ENCODE measurements around the gene SLAMF9. TPM values are rescaled to one million over a fixed set of nuclear protein-coding genes. Genes with fewer than 3 reads are reported as not detected.

Gene SLAMF9
- total RNA-seq, 1 experiment from 2014 or later: not detected

- H3K14ac ChIP-seq (ENCODE audit: insufficient read depth, low read length): no peak overlapping the region; the same call in none of the 2 replicates
- H3K56ac ChIP-seq (ENCODE audit: insufficient read length, low read depth, low read length): no peak overlapping the region
- no peak overlapping the region for H3K9ac ChIP-seq (ENCODE audit: extremely low read depth, insufficient read length, low read length)
- peak overlapping the region; percentile 18 for H3K18ac ChIP-seq (ENCODE audit: insufficient read length, low read depth, low read length)
- no peak overlapping the region; the same call in 1 of the 2 replicates for H3K4ac ChIP-seq (ENCODE audit: low read depth, low read length)
- Mint-ChIP-seq H3K27ac (peak overlapping the region in 2 of 3 experiments; percentile 90 to 98; a peak in 4 of 7 replicates), H3K9me3 (no peaks in the 10 kb centered on the region; a peak in 1 of 5 replicates), H3K4me1 (peaks cover 57 to 59% of the 10 kb centered on the region in 2 experiments), H3K4me3 (no peak overlapping the region), H3K36me3 (ENCODE audit: insufficient read depth in 1 of 3, low read depth in 3 of 3) (peaks cover 0 to 34% (median 20%) of the 10 kb centered on the region in 3 experiments; a peak in 5 of 7 replicates), H3K27me3 (ENCODE audit: low read depth) (no peaks in the 10 kb centered on the region)
- no peaks in the 10 kb centered on the region for H3K79me2 ChIP-seq (ENCODE audit: insufficient read depth, low read length)
- H4K5ac ChIP-seq (ENCODE audit: insufficient read length, low read depth, low read length): no peak overlapping the region
- peak overlapping the region; percentile 57 for H4K91ac ChIP-seq (ENCODE audit: insufficient read length, low read depth, low read length)
- H3K4me1 ChIP-seq (ENCODE audit: insufficient read depth, low read length): peaks cover 24% of the 10 kb centered on the region; the same call in 1 of the 2 replicates
- no CpG with 5 or more reads among the region's 5 CpGs for WGBS (ENCODE audit: extremely low coverage, insufficient read length, low lambda C conversion rate)
- H3K4me2 ChIP-seq (ENCODE audit: insufficient read depth, insufficient read length, low read length): no peak overlapping the region
- H3K27ac ChIP-seq (ENCODE audit: insufficient read length, low read depth, low read length): peak overlapping the region; percentile 35
- no peak overlapping the region for H2BK20ac ChIP-seq (ENCODE audit: low read depth, low read length, poor library complexity, severe bottlenecking)
- no peaks in the 10 kb centered on the region for H3K23me2 ChIP-seq (ENCODE audit: insufficient read length, low read depth, low read length, poor library complexity, severe bottlenecking)
- no peak for DNase-seq
- H2BK15ac ChIP-seq (ENCODE audit: low read depth, low read length): no peak overlapping the region
- H2BK120ac ChIP-seq (ENCODE audit: low read depth, low read length, poor library complexity, severe bottlenecking): no peak overlapping the region
- no peaks in the 10 kb centered on the region for H3K79me1 ChIP-seq (ENCODE audit: insufficient read depth, low read depth, low read length, poor library complexity, severe bottlenecking)
- peak overlapping the region; percentile 2 for H2BK12ac ChIP-seq (ENCODE audit: insufficient read length, low read depth, low read length)
- no peaks in the 10 kb centered on the region for H4K20me1 ChIP-seq (ENCODE audit: control insufficient read depth, insufficient read depth, insufficient read length)
- H3T11ph ChIP-seq (ENCODE audit: low read length): peak overlapping the region; percentile 56
- no peaks in the 10 kb centered on the region for H3K27me3 ChIP-seq (ENCODE audit: insufficient read depth, low read length)
- H2AK5ac ChIP-seq (ENCODE audit: insufficient read length, low read length): no peak overlapping the region
- no peak overlapping the region for H2BK5ac ChIP-seq (ENCODE audit: insufficient read length, low read length)
- no peaks in the 10 kb centered on the region for H3K9me3 ChIP-seq (ENCODE audit: control insufficient read depth, low read depth, low read length)
- H3K23ac ChIP-seq (ENCODE audit: insufficient read length, low read depth, low read length): no peak overlapping the region
- no peak for TF ChIP-seq CTCF (conservative IDR thresholded peaks at IDR 0.05)
- H2AFZ ChIP-seq (ENCODE audit: low read length): no peak overlapping the region
- no peak overlapping the region for H4K8ac ChIP-seq (replicated peaks; ENCODE audit: insufficient read length, low read depth, low read length)
Observed at GRCh38 chr1:159915571-159916241, 38.3 kb downstream of the SLAMF9 start.

All from H9 (cell line).